ENCODE results near the gene SMARCD3.

DNA sequence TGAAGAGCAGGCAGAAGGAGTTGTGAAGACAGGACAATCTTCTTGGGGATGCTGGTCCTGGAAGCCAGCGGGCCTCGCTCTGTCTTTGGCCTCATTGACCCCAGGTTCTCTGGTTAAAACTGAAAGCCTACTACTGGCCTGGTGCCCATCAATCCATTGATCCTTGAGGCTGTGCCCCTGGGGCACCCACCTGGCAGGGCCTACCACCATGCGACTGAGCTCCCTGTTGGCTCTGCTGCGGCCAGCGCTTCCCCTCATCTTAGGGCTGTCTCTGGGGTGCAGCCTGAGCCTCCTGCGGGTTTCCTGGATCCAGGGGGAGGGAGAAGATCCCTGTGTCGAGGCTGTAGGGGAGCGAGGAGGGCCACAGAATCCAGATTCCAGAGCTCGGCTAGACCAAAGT, 14.7 kb downstream of the SMARCD3 start:
- TF ChIP-seq, protein P1, sequence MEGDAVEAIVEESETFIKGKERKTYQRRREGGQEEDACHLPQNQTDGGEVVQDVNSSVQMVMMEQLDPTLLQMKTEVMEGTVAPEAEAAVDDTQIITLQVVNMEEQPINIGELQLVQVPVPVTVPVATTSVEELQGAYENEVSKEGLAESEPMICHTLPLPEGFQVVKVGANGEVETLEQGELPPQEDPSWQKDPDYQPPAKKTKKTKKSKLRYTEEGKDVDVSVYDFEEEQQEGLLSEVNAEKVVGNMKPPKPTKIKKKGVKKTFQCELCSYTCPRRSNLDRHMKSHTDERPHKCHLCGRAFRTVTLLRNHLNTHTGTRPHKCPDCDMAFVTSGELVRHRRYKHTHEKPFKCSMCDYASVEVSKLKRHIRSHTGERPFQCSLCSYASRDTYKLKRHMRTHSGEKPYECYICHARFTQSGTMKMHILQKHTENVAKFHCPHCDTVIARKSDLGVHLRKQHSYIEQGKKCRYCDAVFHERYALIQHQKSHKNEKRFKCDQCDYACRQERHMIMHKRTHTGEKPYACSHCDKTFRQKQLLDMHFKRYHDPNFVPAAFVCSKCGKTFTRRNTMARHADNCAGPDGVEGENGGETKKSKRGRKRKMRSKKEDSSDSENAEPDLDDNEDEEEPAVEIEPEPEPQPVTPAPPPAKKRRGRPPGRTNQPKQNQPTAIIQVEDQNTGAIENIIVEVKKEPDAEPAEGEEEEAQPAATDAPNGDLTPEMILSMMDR (IDR thresholded peaks at IDR 0.05) = no peak
- TF ChIP-seq POLR2A (IDR thresholded peaks at IDR 0.05) = no peak

All from uterus (tissue), 2 donors.